Aorta (tissue), 5 donors: Measurements from ENCODE around the gene KLHDC2. TPM values are rescaled to one million over a fixed set of nuclear protein-coding genes. Genes with fewer than 3 reads are reported as not detected.
"Not testable (repeated sequence)": the region's sequence is repeated elsewhere in the genome, so short reads cannot be mapped to it uniquely, and the experiment has no call there.

Experiments
- ATAC-seq: fragments of 200-7000 bp; cut with Tn5 transposase; one replicate; pipeline ENCODE4 v1.9.1; 2022; ENCODE audit warnings: moderate library complexity; ENCODE audit not compliant: low FRiP score
- DNase-seq, 2 donors: peaks; one replicate each; pipeline ENCODE4 v3.0.0-alpha.2; 2020
- H3K27ac ChIP-seq, 2 donors: one replicate each; pipeline ENCODE4 v1.5.1; 2013; ENCODE audit warnings: low read length in 2 of 2, mild to moderate bottlenecking in 2 of 2, moderate library complexity in 2 of 2, control low read depth in 1 of 2, inconsistent platforms in 1 of 2, low read depth in 1 of 2
- H3K27me3 ChIP-seq, 2 donors: one replicate each; pipeline ENCODE4 v1.6.1; 2013; ENCODE audit warnings: control low read depth in 1 of 2, low read length in 1 of 2, mild to moderate bottlenecking in 1 of 2, moderate library complexity in 1 of 2; ENCODE audit not compliant: insufficient read depth in 2 of 2, control insufficient read depth in 1 of 2
- H3K36me3 ChIP-seq, 2 donors: one replicate each; pipeline ENCODE4 v1.6.1; 2013; ENCODE audit warnings: control low read depth in 1 of 2, low read length in 1 of 2, mild to moderate bottlenecking in 1 of 2; ENCODE audit not compliant: insufficient read depth in 2 of 2, control insufficient read depth in 1 of 2
- H3K4me1 ChIP-seq, 2 donors: one replicate each; pipeline ENCODE4 v1.6.1; 2013; ENCODE audit warnings: low read length in 2 of 2, control low read depth in 1 of 2, mild to moderate bottlenecking in 1 of 2, moderate library complexity in 1 of 2; ENCODE audit not compliant: insufficient read depth in 2 of 2, control insufficient read depth in 1 of 2
- H3K4me3 ChIP-seq, 2 donors: one replicate each; pipeline ENCODE4 v1.5.1; 2013; ENCODE audit warnings: low read length in 2 of 2, control low read depth in 1 of 2, mild to moderate bottlenecking in 1 of 2
- H3K9me3 ChIP-seq: one replicate; pipeline ENCODE4 v1.6.1; 2013; ENCODE audit warnings: mild to moderate bottlenecking, low read length; ENCODE audit not compliant: control insufficient read depth
- WGBS, 2 donors: extraction: QIAGEN DNeasy Blood & Tissue Kit; methylation state at CpG; one replicate each; pipeline ENCODE4 v1.1.7; 2013; 5-methylcytosine and 5-hydroxymethylcytosine counted together
- intact Hi-C, 2 donors: fragments of 100-400 bp; cut with DNase I; formaldehyde crosslinking; loops; one replicate each; pipeline versions ENCODE4 v1.14.2 to v1.15.0; 2022
- polyA plus RNA-seq, 2 donors: library from polyadenylated mRNA; stranded (reverse); fragments of 200-250 nt; gene quantifications; one replicate each; pipeline ENCODE4 v1.2.3, GENCODE V29; 2013
- total RNA-seq, 2 donors: library from RNA; stranded (reverse); fragmentation: NEBNext Ultra II Directional; extraction: Animal tissue kit (Norgen Biotek cat#: 25700); gene quantifications; one replicate each; pipeline ENCODE4 v1.2.1, GENCODE V29; 2021
- donor health status: healthy with polysubstance abuse.
- donor health status: Bipolar disorder and iron deficiency.
- donor health status: DM: no; HTN: no; CAD: no.
- donor health status: DM: no; HTN: no; CAD: no.
- donor health status: DM: yes; HTN: yes; CAD: no.

Gene KLHDC2
- total and polyA plus RNA-seq, 4 donors, result 40.2 to 93.7 (median 52.7) TPM

GRCh38 chr14:49792618-49793017, 24.7 kb downstream of the KLHDC2 start:
- no peaks in the 10 kb centered on the region for H3K4me1 ChIP-seq
- intact Hi-C loops, result no loop called here
- WGBS, 2 donors, result 0% methylated on average over 1 of the region's 1 CpG
- no peak overlapping the region for H3K27ac ChIP-seq
- DNase-seq (no peak), ATAC-seq (no peak)
- H3K36me3 ChIP-seq, result peaks cover 4 to 6% of the 10 kb centered on the region in 2 donors
- no peaks in the 10 kb centered on the region for H3K9me3 ChIP-seq
- H3K4me3 ChIP-seq, result no peak overlapping the region
- no peaks in the 10 kb centered on the region for H3K27me3 ChIP-seq

- ATAC-seq (no peak), DNase-seq (no peak)
- Histone ChIP-seq H3K27ac (no peak overlapping the region), H3K4me3 (no peak overlapping the region), H3K27me3 (no peaks in the 10 kb centered on the region), H3K36me3 (peaks cover 8 to 9% of the 10 kb centered on the region in 2 donors), H3K4me1 (no peaks in the 10 kb centered on the region), H3K9me3 (no peaks in the 10 kb centered on the region)
- intact Hi-C loops, result no loop called here
- WGBS, 2 donors, result 85 to 86% methylated on average over 2 of the region's 2 CpGs
Observed at GRCh38 chr14:49796025-49796424, 28.1 kb downstream of the KLHDC2 start.

DNA sequence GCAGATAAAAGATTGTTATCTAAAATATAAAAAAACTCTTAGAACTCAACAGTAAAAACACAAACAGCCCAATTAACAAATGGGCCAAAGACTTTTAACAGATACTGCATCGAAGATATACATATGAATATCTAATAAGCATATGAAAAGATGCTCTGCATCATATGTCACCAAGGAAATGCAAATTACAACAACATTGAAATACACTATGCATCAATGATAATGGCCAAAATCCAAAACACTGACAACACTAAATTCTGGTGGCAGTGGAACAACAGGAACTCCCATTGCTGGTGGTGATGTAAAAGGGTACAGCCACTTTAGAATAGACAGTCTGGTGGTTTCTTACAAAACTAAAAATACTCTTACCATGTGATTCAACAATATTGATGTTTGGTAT, 40.8 kb downstream of the KLHDC2 start:
- Histone ChIP-seq H3K27me3 (no peaks in the 10 kb centered on the region), H3K27ac (no peak overlapping the region), H3K4me3 (no peak overlapping the region), H3K4me1 (no peaks in the 10 kb centered on the region), H3K36me3 (peaks cover 2% of the 10 kb centered on the region in 2 donors), H3K9me3 (no peaks in the 10 kb centered on the region)
- intact Hi-C loops, result no loop called here
- DNase-seq (no peak), ATAC-seq (no peak)
- WGBS, 2 donors, result 0 to 2% methylated on average over 1 of the region's 1 CpG

DNA sequence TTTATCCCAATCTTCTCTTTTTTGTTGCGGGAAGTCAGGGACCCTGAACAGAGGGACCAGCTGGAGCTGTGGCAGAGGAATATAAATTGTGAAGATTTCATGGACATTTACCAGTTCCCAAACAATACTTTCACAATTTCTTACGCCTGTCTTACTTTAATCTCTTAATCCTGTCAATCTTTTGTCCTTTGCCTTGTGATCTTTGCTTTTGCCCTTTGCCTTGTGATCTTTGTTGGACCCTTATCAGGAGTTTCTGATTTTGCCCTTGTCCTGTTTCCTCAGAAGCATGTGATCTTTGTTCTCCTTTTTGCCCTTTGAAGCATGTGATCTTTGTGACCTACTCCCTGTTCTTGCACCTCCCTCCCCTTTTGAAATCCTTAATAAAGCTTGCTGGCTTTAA, 48.2 kb downstream of the KLHDC2 start:
- H3K27ac ChIP-seq, H3K9me3 ChIP-seq, H3K36me3 ChIP-seq, H3K27me3 ChIP-seq, H3K4me3 ChIP-seq, H3K4me1 ChIP-seq, intact Hi-C loops, DNase-seq, ATAC-seq: not testable (repeated sequence)
- WGBS, 2 donors, result 97 to 100% methylated on average over 2 of the region's 2 CpGs

- intact Hi-C loops, result no loop called here
- 98 to 100% methylated on average over 3 of the region's 3 CpGs for WGBS, 2 donors
- H3K36me3 ChIP-seq, result peaks cover 5 to 7% of the 10 kb centered on the region in 2 donors
- no peaks in the 10 kb centered on the region for H3K9me3 ChIP-seq
- H3K4me1 ChIP-seq, result no peaks in the 10 kb centered on the region
- no peak overlapping the region for H3K4me3 ChIP-seq
- ATAC-seq, result no peak
- no peak for DNase-seq
- no peak overlapping the region for H3K27ac ChIP-seq
- H3K27me3 ChIP-seq, result no peaks in the 10 kb centered on the region
Observed at GRCh38 chr14:49816844-49817243, 48.9 kb downstream of the KLHDC2 start.

GRCh38 chr14:49820176-49820575, 52.2 kb downstream of the KLHDC2 start:
- H3K4me1 ChIP-seq, result no peaks in the 10 kb centered on the region
- WGBS, 2 donors, result 97 to 98% methylated on average over 12 of the region's 12 CpGs
- peaks cover 7 to 9% of the 10 kb centered on the region in 2 donors for H3K36me3 ChIP-seq
- no peak overlapping the region for H3K4me3 ChIP-seq
- H3K27ac ChIP-seq, result no peak overlapping the region
- intact Hi-C loops, result no loop called here
- no peaks in the 10 kb centered on the region for H3K27me3 ChIP-seq
- no peak for DNase-seq
- no peak for ATAC-seq
- no peaks in the 10 kb centered on the region for H3K9me3 ChIP-seq

GRCh38 chr14:49828640-49829039, 60.7 kb downstream of the KLHDC2 start:
- no peaks in the 10 kb centered on the region for H3K9me3 ChIP-seq
- H3K27me3 ChIP-seq, result no peaks in the 10 kb centered on the region
- H3K4me1 ChIP-seq, result no peaks in the 10 kb centered on the region
- intact Hi-C loops, result no loop called here
- ATAC-seq (no peak), DNase-seq (no peak)
- WGBS, 2 donors, result 86 to 89% methylated on average over 2 of the region's 2 CpGs
- H3K36me3 ChIP-seq, result peaks cover 1 to 7% of the 10 kb centered on the region in 2 donors
- no peak overlapping the region for H3K27ac ChIP-seq
- H3K4me3 ChIP-seq, result no peak overlapping the region

Other genes starting within 250 kb of the KLHDC2 start
- 100 to 1,000 TPM; 827 to 860 TPM for gene RPS29, start 181.8 kb upstream of the KLHDC2 start, total RNA-seq
- 1,000 to 10,000 TPM; 4,047 to 6,386 TPM for gene RPS29, start 181.8 kb upstream of the KLHDC2 start, polyA plus RNA-seq
- gene LRR1, start 169.2 kb upstream of the KLHDC2 start, total RNA-seq, result 1 to 10 TPM; 5.2 to 5.3 TPM
- 10 to 100 TPM in 1 of 2 donors, 1 to 10 TPM in 1; 5.9 to 14.3 TPM for gene LRR1, start 169.2 kb upstream of the KLHDC2 start, polyA plus RNA-seq
- gene RPL36AL, start 147.5 kb upstream of the KLHDC2 start, total RNA-seq, result 100 to 1,000 TPM; 147 to 153 TPM
- 100 to 1,000 TPM; 576 to 724 TPM for gene RPL36AL, start 147.5 kb upstream of the KLHDC2 start, polyA plus RNA-seq
- gene MGAT2, start 147.4 kb upstream of the KLHDC2 start, total RNA-seq, result 10 to 100 TPM; 27.8 to 28.9 TPM
- gene MGAT2, start 147.4 kb upstream of the KLHDC2 start, polyA plus RNA-seq, result 10 to 100 TPM; 10.6 to 15.9 TPM
- gene DNAAF2, start 132.9 kb upstream of the KLHDC2 start, total RNA-seq, result 1 to 10 TPM; 4.8 TPM
- 1 to 10 TPM; 3.9 to 4.5 TPM for gene DNAAF2, start 132.9 kb upstream of the KLHDC2 start, polyA plus RNA-seq
- gene POLE2, start 79.9 kb upstream of the KLHDC2 start, total RNA-seq, result 1 to 10 TPM; 1.2 to 3.2 TPM
- gene POLE2, start 79.9 kb upstream of the KLHDC2 start, polyA plus RNA-seq, result 10 to 100 TPM in 1 of 2 donors, 1 to 10 TPM in 1; 5.4 to 13.6 TPM
- gene KLHDC1, start 75.0 kb upstream of the KLHDC2 start, total RNA-seq, result 10 to 100 TPM; 10.1 to 19.4 TPM
- gene KLHDC1, start 75.0 kb upstream of the KLHDC2 start, polyA plus RNA-seq, result 1 to 10 TPM; 1.4 to 6.2 TPM
- 10 to 100 TPM; 70.7 to 75.8 TPM for gene NEMF, start 84.6 kb downstream of the KLHDC2 start, total RNA-seq
- 10 to 100 TPM; 27.2 to 34.6 TPM for gene NEMF, start 84.6 kb downstream of the KLHDC2 start, polyA plus RNA-seq
- 10 to 100 TPM; 56.3 to 64.0 TPM for gene ARF6, start 124.9 kb downstream of the KLHDC2 start, total RNA-seq
- 10 to 100 TPM; 26.8 to 45.5 TPM for gene ARF6, start 124.9 kb downstream of the KLHDC2 start, polyA plus RNA-seq